MM.1S (cell line): Measurements from ENCODE around the gene DACT2.

ENCODE experiments used
- CTCF ChIP-seq: fragments of 300-600 bp; sonication (generic); IDR thresholded peaks from 2 replicates; pipeline ENCODE4 v1.5.1; 2016; ENCODE audit warnings: antibody characterized with exemption, low read length, mixed read lengths
- EZH2 ChIP-seq: fragments of 300-600 bp; sonication (generic); optimal IDR thresholded peaks from 2 replicates; pipeline ENCODE3; 2017; ENCODE audit warnings: low read depth, mild to moderate bottlenecking, antibody characterized with exemption, low read length, mixed read lengths

- TF ChIP-seq CTCF (peak; percentile 42), EZH2 (no peak)
Observed at GRCh38 chr6:168355716-168356522, 36.3 kb upstream of the DACT2 start.
